ENCODE results near the gene CHD1L. TPM values are rescaled to one million over a fixed set of nuclear protein-coding genes. Genes with fewer than 3 reads are reported as not detected.

CHD1L gene
- total and polyA plus RNA-seq, 2 donors (not counting 3 experiments of a cell fraction or from before 2014, with no cell fraction given): 12.3 to 33.8 TPM

- Histone ChIP-seq H4K20me1 (replicated peaks; ENCODE audit: control insufficient read depth, extremely low read depth, insufficient read depth, low read length) (no peaks in the 10 kb centered on the region), H2AFZ (ENCODE audit: low read depth, low read length) (no peak overlapping the region), H3K79me2 (ENCODE audit: control insufficient read depth, insufficient read depth, low read length) (no peaks in the 10 kb centered on the region), H3K9ac (replicated peaks; ENCODE audit: extremely low read depth, insufficient read depth, low read length) (no peak overlapping the region), H3K27me3 (ENCODE audit: control insufficient read depth in 2 of 2, insufficient read depth in 2 of 2, low read length in 2 of 2) (no peaks in the 10 kb centered on the region), H3K9me1 (replicated peaks; ENCODE audit: control insufficient read depth, extremely low read depth, insufficient read depth, low read length) (no peaks in the 10 kb centered on the region), H3K4me2 (ENCODE audit: insufficient read depth, low read length) (no peak overlapping the region), H3K4me3 (replicated peaks in 1 of 3; ENCODE audit: insufficient read depth in 1 of 3, low read depth in 1 of 3, low read length in 3 of 3) (no peak overlapping the region), H3K9me3 (replicated peaks; ENCODE audit: control insufficient read depth, insufficient read depth, low read length) (no peaks in the 10 kb centered on the region), H3K4me1 (ENCODE audit: control insufficient read depth, extremely low read depth, insufficient read depth, low read length) (no peaks in the 10 kb centered on the region), H3K36me3 (ENCODE audit: control insufficient read depth in 2 of 2, extremely low read depth in 1 of 2, insufficient read depth in 2 of 2, low read length in 2 of 2) (no peaks in the 10 kb centered on the region), H3K27ac (ENCODE audit: insufficient read depth, low read depth, low read length) (no peak overlapping the region)
- CTCF ChIA-PET: interaction anchor here (1.1 kb wide), 1 partner anchor 73 kb away, joined by 3 read pairs; no protein-coding TSS in a partner anchor
- DNase-seq (ENCODE audit: low read depth, low spot score): no peak
- TF ChIP-seq GATA2 (IDR thresholded peaks at IDR 0.05; ENCODE audit: insufficient read depth, insufficient read length, low read depth, low read length) (no peak), JUN (IDR thresholded peaks at IDR 0.05; ENCODE audit: borderline replicate concordance, insufficient read depth, insufficient read length, low read depth) (no peak), MYC (IDR thresholded peaks at IDR 0.05; ENCODE audit: low read depth, low read length) (no peak), POLR2A (IDR thresholded peaks at IDR 0.05; ENCODE audit: low read depth, low read length) (no peak), FOS (IDR thresholded peaks at IDR 0.05; ENCODE audit: borderline replicate concordance, insufficient read depth, low read length) (no peak), EZH2 (IDR thresholded peaks at IDR 0.05; ENCODE audit: borderline replicate concordance, low read depth, low read length, severe bottlenecking) (no peak), POLR2AphosphoS5 (IDR thresholded peaks at IDR 0.05; ENCODE audit: insufficient read depth, low read depth, low read length) (no peak), MAX (IDR thresholded peaks at IDR 0.05; ENCODE audit: insufficient read depth, insufficient read length) (no peak)
- TF ChIP-seq, protein P1, sequence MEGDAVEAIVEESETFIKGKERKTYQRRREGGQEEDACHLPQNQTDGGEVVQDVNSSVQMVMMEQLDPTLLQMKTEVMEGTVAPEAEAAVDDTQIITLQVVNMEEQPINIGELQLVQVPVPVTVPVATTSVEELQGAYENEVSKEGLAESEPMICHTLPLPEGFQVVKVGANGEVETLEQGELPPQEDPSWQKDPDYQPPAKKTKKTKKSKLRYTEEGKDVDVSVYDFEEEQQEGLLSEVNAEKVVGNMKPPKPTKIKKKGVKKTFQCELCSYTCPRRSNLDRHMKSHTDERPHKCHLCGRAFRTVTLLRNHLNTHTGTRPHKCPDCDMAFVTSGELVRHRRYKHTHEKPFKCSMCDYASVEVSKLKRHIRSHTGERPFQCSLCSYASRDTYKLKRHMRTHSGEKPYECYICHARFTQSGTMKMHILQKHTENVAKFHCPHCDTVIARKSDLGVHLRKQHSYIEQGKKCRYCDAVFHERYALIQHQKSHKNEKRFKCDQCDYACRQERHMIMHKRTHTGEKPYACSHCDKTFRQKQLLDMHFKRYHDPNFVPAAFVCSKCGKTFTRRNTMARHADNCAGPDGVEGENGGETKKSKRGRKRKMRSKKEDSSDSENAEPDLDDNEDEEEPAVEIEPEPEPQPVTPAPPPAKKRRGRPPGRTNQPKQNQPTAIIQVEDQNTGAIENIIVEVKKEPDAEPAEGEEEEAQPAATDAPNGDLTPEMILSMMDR (IDR thresholded peaks at IDR 0.05; ENCODE audit: extremely low read depth in 1 of 2, insufficient read depth in 1 of 2, low read depth in 1 of 2, low read length in 2 of 2): no peak
- intact Hi-C loops (cut with micrococcal nuclease) (no loop called here), dilution Hi-C loops (cut with MboI; ENCODE audit: extremely low pct_ligation_motif_present, low sequenced_read_pairs) (no loop called here)
- no TSS peak for BruUV-seq (replicated peaks)
- no peak for FAIRE-seq
- POLR2A ChIA-PET: no interaction called here
Observed at GRCh38 chr1:147201276-147201675, 41.2 kb upstream of the CHD1L start.

Data from endothelial cell of umbilical vein (primary cell).